IPS-NIHi11 (cell line): Measurements from ENCODE around the gene PPFIA3.
"Not testable (repeated sequence)": the region's sequence is repeated elsewhere in the genome, so short reads cannot be mapped to it uniquely, and the experiment has no call there.

ENCODE experiments used
- DNase-seq: peaks from one replicate; pipeline ENCODE4 v3.0.0; 2012; ENCODE audit warnings: mixed read lengths, low spot score

Gene PPFIA3

GRCh38 chr19:49150106-49150943 lies 31.0 kb downstream of the PPFIA3 start:
- DNase-seq, result peak; percentile 79

- DNase-seq, result no peak
Observed at GRCh38 chr19:49150944-49151243, 31.6 kb downstream of the PPFIA3 start.

GRCh38 chr19:49151267-49152118 lies 32.1 kb downstream of the PPFIA3 start:
- DNase-seq, result peak; percentile 88

- no peak for DNase-seq
Observed at GRCh38 chr19:49152119-49152550, 32.8 kb downstream of the PPFIA3 start.

GRCh38 chr19:49153167-49153809 lies 33.9 kb downstream of the PPFIA3 start:
- no peak for DNase-seq

GRCh38 chr19:49154279-49154678 lies 34.9 kb downstream of the PPFIA3 start:
- no peak for DNase-seq

- DNase-seq, result no peak
Observed at GRCh38 chr19:49155005-49155819, 35.9 kb downstream of the PPFIA3 start, which contains the start of gene HRC. TSS of gene HRC (minus strand) at chr19:49155396. CDS start at chr19:49155237, 159 bp downstream.

GRCh38 chr19:49155820-49156346 lies 36.5 kb downstream of the PPFIA3 start:
- no peak for DNase-seq

- DNase-seq, result peak; percentile 93
Observed at GRCh38 chr19:49157445-49158224, 38.3 kb downstream of the PPFIA3 start, which contains the start of gene TRPM4. TSS of gene TRPM4 (plus strand) at chr19:49157792. CDS start at chr19:49157867, 75 bp downstream.

GRCh38 chr19:49160450-49161189 lies 41.3 kb downstream of the PPFIA3 start:
- no peak for DNase-seq

GRCh38 chr19:49161987-49162386 lies 42.6 kb downstream of the PPFIA3 start:
- no peak for DNase-seq

GRCh38 chr19:49165111-49165750 lies 45.9 kb downstream of the PPFIA3 start:
- no peak for DNase-seq

GRCh38 chr19:49165865-49166301 lies 46.5 kb downstream of the PPFIA3 start:
- peak; percentile 64 for DNase-seq

- DNase-seq, result no peak
Observed at GRCh38 chr19:49167857-49168409, 48.6 kb downstream of the PPFIA3 start.

GRCh38 chr19:49168421-49168820 lies 49.1 kb downstream of the PPFIA3 start:
- DNase-seq, result no peak

GRCh38 chr19:49173198-49173597 lies 53.9 kb downstream of the PPFIA3 start:
- no peak for DNase-seq

- DNase-seq, result no peak
Observed at GRCh38 chr19:49180659-49181058, 61.3 kb downstream of the PPFIA3 start.

- not testable (repeated sequence) for DNase-seq
Observed at GRCh38 chr19:49182010-49182847, 62.9 kb downstream of the PPFIA3 start.
